ENCODE data around the gene TIE1.

DNA sequence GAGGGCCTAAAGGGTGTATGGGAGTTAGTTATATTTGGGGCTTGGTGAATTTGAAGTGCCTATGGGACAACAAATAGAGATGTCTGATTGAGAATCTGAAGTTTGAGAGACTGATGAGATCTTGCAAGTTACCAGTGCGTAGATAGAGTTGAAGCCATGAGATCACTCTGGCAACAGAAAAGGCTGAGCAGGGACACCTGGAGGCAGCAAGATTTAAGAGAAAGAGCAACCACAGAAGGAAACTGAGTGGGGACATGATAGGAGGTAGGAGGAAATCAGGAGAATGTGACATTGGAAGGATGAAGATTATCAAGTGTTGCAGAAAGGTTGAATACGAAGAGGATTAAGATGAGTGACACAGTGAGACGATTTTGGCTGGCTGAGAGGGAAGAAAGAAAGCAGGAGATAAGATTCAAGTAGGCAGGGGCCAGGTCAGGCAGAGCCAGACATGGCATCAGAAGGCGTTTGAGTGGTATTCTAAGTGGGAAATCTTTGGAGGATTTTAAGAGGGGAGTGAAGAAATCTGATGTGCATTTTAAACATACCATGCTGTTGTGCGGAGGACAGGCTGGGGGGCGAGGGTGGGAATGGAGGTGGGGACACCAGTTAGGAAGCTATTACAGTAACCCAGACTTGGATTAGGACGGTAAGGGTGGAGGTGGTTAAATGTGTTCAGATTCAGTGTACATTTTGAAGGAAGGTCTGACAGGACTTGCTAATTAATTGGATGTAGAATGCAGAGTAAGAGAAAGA lies 33.8 kb downstream of the TIE1 start:
- TF ChIP-seq, protein P1, sequence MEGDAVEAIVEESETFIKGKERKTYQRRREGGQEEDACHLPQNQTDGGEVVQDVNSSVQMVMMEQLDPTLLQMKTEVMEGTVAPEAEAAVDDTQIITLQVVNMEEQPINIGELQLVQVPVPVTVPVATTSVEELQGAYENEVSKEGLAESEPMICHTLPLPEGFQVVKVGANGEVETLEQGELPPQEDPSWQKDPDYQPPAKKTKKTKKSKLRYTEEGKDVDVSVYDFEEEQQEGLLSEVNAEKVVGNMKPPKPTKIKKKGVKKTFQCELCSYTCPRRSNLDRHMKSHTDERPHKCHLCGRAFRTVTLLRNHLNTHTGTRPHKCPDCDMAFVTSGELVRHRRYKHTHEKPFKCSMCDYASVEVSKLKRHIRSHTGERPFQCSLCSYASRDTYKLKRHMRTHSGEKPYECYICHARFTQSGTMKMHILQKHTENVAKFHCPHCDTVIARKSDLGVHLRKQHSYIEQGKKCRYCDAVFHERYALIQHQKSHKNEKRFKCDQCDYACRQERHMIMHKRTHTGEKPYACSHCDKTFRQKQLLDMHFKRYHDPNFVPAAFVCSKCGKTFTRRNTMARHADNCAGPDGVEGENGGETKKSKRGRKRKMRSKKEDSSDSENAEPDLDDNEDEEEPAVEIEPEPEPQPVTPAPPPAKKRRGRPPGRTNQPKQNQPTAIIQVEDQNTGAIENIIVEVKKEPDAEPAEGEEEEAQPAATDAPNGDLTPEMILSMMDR (IDR thresholded peaks at IDR 0.05), result no peak
- TF ChIP-seq POLR2A (IDR thresholded peaks at IDR 0.05), result no peak

Measured in gastroesophageal sphincter (tissue), 3 donors.